ENCODE results near the gene SYNGR1.

Gene SYNGR1, protein sequence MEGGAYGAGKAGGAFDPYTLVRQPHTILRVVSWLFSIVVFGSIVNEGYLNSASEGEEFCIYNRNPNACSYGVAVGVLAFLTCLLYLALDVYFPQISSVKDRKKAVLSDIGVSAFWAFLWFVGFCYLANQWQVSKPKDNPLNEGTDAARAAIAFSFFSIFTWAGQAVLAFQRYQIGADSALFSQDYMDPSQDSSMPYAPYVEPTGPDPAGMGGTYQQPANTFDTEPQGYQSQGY

DNA sequence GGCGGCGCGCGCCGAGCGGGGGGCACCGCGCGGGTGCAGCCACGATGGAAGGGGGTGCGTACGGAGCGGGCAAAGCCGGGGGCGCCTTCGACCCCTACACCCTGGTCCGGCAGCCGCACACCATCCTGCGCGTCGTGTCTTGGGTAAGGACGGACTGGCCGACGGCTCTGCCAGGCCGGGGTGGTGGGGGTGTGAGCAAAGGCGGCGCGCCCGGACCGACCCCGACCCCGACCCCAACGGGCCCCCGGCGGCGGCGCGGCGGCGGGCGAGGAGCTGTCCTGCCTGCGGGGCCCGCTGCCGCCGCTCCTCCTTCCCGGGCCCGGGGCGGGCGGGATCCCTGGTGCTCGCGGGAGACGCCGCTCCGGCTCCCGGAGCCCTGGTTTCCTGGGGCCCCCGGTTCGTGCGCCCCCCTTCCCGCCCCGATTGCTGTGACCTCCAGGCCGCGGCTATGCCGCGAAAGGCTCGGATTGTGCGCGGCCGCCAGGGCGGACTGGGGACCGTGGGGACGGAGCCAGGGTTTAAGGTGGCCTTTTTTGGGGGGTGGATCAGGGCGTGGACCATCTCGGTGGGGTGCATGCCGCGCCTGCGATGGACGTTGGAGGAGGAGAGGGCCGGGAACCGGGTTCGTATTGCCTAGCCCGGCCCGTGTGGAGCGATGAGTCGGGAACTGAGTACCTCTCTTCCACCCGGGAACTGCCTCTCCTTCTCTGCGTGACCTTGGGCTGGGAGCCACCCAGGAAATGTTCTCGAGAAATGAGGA is at the start of gene SYNGR1:
Gene SYNGR1, plus strand, starts transcription at position 25 of the 760 bp plus-strand sequence. Its CDS starts 20 bp downstream, at position 45.
- DNase-seq (ENCODE audit: low read depth in 2 of 3, low spot score in 1 of 3) = no peak

GRCh38 chr22:39300186-39300830 is 49.5 kb upstream of the SYNGR1 start:
- no peak for DNase-seq (ENCODE audit: low read depth in 2 of 3, low spot score in 1 of 3)

DNA sequence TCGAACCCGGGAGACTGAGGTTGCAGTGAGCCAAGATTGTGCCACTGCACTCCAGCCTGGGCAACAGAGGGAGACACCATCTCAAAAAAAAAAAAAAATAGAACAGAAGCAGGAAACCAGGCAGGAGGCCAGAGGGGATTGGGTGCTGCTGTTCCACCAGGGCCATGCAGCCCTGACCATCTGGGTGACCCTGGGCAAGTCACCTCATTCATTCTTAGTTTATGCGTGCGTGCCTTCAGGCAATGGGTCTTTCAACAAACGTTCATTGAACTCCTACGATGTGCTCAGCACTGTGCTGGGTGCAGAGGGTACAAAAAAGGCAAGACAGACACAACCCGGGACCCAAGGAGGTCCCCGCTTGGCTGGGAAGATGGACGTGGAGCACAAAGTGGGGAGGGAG is 48.7 kb upstream of the SYNGR1 start:
- DNase-seq (ENCODE audit: low read depth in 2 of 3, low spot score in 1 of 3) = no peak

DNA sequence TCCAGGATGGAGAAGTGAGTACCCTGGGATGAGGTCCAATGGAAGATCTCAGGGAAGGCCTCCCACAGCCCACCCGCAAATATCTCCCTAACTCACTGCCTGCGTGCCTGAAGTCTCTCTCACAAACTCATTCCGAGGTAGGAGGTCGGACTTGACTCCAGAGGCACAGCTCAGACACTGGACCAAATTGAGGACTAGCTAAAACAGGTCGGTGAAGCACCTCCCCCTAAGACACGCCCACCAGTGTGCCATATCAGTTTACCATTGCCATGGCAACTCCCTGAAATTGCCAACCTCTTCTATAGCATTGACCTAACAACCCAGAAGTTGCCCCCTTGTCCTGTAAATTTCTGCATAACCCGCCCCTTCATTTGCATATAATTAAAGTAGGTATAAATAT is 47.9 kb upstream of the SYNGR1 start:
- DNase-seq (ENCODE audit: low read depth in 2 of 3, low spot score in 1 of 3) = no peak

- DNase-seq (ENCODE audit: low read depth in 2 of 3, low spot score in 1 of 3) = no peak
These were observed 47.3 kb upstream of the SYNGR1 start for GRCh38 chr22:39302431-39302960.

GRCh38 chr22:39303358-39303757 is 46.4 kb upstream of the SYNGR1 start:
- no peak for DNase-seq (ENCODE audit: low read depth in 2 of 3, low spot score in 1 of 3)

- DNase-seq (ENCODE audit: low read depth in 2 of 3, low spot score in 1 of 3) = no peak
These were observed 45.7 kb upstream of the SYNGR1 start for GRCh38 chr22:39303892-39304671.

DNA sequence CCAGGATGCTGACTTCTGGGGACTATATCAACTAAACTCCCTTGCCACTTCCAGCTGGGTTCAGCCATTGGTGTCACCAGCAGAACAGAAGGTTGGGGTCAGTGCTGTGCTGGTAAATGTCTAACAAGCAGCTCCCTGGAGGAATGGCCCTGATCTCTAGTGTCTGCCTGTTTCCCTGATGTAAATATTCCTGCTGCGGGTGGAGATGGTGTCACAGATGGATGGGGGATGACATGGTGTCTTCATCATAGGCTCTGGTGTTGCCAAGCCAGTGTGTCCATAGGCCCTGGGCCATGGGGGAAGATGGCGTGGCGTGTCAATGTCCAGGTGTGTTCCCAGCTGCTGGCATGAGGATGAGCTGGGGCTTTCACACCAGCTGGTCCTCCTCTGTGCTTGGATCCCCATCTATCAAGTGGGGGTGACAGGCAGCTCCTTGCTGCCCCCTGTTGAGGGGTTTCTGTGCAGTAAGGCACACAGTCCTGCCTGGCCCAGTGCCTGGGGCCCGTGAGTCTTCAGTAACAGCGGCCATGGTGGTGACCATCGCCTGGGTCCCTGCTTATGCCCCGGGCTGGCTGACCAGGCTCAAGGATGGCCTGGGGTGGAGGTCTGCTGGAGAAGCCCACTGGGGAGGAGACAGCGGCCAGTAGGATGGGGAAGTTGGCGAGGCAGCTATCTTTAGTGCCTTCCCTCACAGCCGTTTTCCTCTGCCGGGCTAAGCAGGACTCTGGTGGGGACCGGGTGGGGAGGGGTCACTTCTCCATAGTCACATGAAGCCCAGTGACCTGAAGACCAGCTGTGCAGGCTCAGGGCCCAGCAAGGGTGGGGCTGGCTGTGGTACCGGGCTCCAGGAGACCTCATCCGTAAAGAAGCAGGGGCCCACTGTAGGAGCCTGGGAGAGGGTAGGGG is 43.1 kb upstream of the SYNGR1 start:
- peak in 1 of 3 donors; percentile 52 for DNase-seq (ENCODE audit: low read depth in 2 of 3, low spot score in 1 of 3)

GRCh38 chr22:39308614-39309363 is 41.0 kb upstream of the SYNGR1 start:
- DNase-seq (ENCODE audit: low read depth in 2 of 3, low spot score in 1 of 3) = no peak

GRCh38 chr22:39309364-39309861 is 40.4 kb upstream of the SYNGR1 start:
- no peak for DNase-seq (ENCODE audit: low read depth in 2 of 3, low spot score in 1 of 3)

DNA sequence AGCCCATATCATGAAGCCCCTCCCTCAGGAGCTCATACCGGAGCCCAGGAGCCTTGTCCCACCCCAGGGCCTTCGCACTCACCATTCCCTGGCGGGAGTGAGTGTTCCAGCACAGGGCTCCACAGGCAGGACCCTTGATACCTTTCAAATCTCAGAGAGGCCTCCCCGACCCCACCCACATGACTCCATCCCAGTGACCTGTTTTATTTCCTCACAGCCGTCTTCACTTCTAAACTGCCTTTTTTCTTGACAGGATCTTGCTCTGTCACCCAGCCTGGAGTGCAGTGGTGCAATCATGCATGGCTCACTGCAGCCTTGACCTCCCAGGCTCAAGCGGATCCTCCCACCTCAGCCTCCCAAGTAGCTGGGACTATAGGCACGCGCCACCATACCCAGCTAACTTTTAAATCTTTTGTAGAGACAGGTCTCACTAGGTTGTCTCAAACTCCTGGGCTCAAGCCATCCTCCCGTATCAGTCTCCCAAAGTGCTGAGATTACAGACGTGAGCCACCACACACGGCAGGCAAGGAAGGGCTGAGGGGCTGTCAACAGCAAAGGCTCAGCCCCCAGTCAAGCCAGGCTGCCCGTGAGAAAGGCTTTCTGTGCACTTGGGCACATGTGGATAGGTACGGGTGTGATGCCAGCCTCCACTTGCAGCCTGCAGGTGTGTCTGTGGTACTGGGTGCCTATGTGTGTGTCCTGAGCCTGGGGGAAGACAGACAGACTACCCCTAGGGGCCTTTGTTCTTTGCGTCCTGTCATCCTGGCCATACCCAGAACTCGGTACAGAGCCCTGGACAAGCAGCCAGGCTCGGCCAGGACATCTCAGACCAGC is 39.7 kb upstream of the SYNGR1 start:
- no peak for DNase-seq (ENCODE audit: low read depth in 2 of 3, low spot score in 1 of 3)

GRCh38 chr22:39311592-39312400 is 38.0 kb upstream of the SYNGR1 start:
- no peak for DNase-seq (ENCODE audit: low read depth in 2 of 3, low spot score in 1 of 3)

DNA sequence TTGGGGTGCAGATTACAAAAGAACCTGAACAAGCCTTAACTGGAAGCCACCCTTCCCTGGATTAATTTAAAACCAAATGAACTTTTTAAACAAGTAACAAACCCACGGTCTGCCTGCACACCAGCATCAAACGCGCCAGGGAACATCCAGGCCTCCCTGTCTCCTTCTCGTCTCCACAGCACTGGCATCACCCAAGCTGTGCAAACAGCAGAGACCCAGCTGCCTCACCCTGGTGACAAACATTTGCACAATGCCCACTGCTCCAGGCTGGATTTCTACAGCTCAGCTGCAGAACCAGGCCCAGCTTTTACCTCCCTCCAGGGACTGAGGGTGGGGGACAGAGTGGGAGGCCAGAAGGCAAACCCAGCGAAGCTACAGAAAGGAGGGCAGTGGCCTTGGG is 37.4 kb upstream of the SYNGR1 start:
- DNase-seq (ENCODE audit: low read depth in 2 of 3, low spot score in 1 of 3) = no peak

DNA sequence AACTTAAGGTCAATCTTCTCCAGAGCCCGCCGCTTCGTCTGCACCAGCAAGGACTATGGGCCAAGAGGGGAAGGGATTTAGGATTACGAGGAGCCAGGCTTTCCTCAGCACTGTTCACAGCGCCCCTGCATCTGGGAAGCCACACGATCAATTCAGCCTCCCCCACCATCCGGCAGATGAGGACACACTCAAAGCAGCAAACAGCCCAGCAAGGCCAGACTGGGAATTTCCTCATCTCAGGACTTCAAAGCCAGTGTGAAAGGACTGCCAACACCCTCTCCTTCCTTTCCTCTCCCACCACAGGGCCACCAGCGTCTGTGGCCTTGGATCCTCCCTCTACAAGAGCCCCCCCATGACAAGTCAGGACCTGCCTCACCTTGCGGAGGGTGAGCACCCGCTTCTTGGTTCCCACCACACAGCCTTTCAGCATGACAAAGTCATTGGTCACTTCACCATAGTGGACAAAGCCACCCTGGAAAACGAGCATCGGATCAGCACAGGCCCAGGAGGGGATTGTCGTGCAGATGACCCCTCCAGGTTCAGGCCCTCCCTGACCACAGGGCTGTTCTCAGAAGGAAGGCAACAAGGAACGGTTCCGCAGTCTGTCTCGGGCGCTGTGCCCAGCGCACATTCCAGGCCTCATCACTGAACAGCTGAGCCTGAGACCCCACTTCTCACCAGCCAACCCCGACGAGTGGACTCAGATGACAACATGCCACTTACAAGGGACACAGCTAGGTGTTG is 36.4 kb upstream of the SYNGR1 start:
- no peak for DNase-seq (ENCODE audit: low read depth in 2 of 3, low spot score in 1 of 3)

- DNase-seq (ENCODE audit: low read depth in 2 of 3, low spot score in 1 of 3) = no peak
These were observed 35.4 kb upstream of the SYNGR1 start for GRCh38 chr22:39314251-39314971.

DNA sequence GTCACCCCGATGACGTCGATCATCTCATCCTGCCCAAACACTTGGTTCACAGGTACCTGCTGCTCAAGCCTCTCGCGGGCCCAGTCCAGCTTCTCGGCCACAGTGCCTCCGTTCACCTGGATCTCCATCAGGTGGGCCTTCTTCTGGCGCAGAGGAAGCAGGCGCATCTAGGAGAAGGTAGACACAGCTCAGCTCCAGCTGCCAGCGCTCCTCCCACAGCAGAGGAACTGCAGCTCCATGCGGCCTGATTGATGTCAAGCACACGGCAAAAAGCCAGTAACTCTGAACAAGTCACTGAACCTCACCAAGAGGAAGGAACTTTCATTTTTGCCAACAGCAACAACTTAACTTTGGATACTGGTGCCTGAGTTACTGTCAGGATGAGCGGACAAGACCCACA is 34.4 kb upstream of the SYNGR1 start:
- DNase-seq (ENCODE audit: low read depth in 2 of 3, low spot score in 1 of 3) = no peak

All from stimulated activated CD4-positive, alpha-beta T cell treated with anti-CD3 and anti-CD28 coated beads, Interleukin-12 subunit alpha, Interleukin-12 subunit beta, amount 100 ng/mL, for 48 hours (primary cell).